Activated naive CD4-positive, alpha-beta T cell treated with anti-CD3 and anti-CD28 coated beads for 36 hours (primary cell): ENCODE measurements around the gene ADAR. TPM values are rescaled to one million over a fixed set of nuclear protein-coding genes. Genes with fewer than 3 reads are reported as not detected.
"Not testable (repeated sequence)": the region's sequence is repeated elsewhere in the genome, so short reads cannot be mapped to it uniquely, and the experiment has no call there.

Source experiments
- CTCF ChIA-PET: fragments of 350-600 bp; sonication (Branson Sonifier 250); formaldehyde crosslinking; loops from one replicate; lab custom pipeline; 2021; ENCODE audit warnings: antibody characterized with exemption; lab: Charles Lee
- DNase-seq: peaks from one replicate; pipeline ENCODE4 v3.0.0-alpha.2; 2020
- H3K27ac Mint-ChIP-seq: one replicate; pipeline ENCODE4 v1.8.0; 2021; ENCODE audit warnings: mild to moderate bottlenecking, mixed read lengths
- H3K27me3 Mint-ChIP-seq: one replicate; pipeline ENCODE4 v1.8.0; 2021; ENCODE audit warnings: low read depth, mixed read lengths
- H3K36me3 Mint-ChIP-seq: one replicate; pipeline ENCODE4 v1.8.0; 2021; ENCODE audit warnings: low read depth, mixed read lengths
- H3K4me1 Mint-ChIP-seq: one replicate; pipeline ENCODE4 v1.8.0; 2021; ENCODE audit warnings: low read depth, mixed read lengths
- H3K4me3 Mint-ChIP-seq: one replicate; pipeline ENCODE4 v1.8.0; 2021; ENCODE audit warnings: mild to moderate bottlenecking, moderate library complexity, mixed read lengths
- H3K9me3 Mint-ChIP-seq: one replicate; pipeline ENCODE4 v1.8.0; 2021; ENCODE audit warnings: mixed read lengths
- intact Hi-C: fragments of 100-400 bp; cut with micrococcal nuclease; formaldehyde crosslinking; loops from one replicate; pipeline ENCODE4 v1.15.1; 2023
- total RNA-seq, 2 experiments: library from RNA; stranded (reverse); gene quantifications; one replicate each; pipeline ENCODE4 v1.2.3, GENCODE V29; 2021

Gene ADAR
- total RNA-seq, result 100 to 1,000 TPM; 301 to 313 TPM

GRCh38 chr1:154607609-154608396, at the start of gene ADAR:
Gene ADAR (minus strand): TSS chr1:154608186. CDS start chr1:154608006, 180 bp downstream.
- DNase-seq, result peak; percentile 97
- Mint-ChIP-seq H3K4me3 (peak within 1 kb of the TSS; percentile 91), H3K27ac (peak within 1 kb of the TSS; percentile 96), H3K27me3 (no peaks in the 10 kb centered on the region), H3K4me1 (peaks cover 75% of the 10 kb centered on the region), H3K9me3 (no peaks in the 10 kb centered on the region), H3K36me3 (peaks cover 29% of the 10 kb centered on the region)
- intact Hi-C loops, result loop anchor here (1.0 to 5.0 kb wide), 6 partner anchors 141 to 529 kb away; partner anchors contain the start of genes ATP8B2 and SLC50A1
- CTCF ChIA-PET, result interaction anchor here (1.6 kb wide), 1 partner anchor 48 kb away, joined by 4 read pairs; no protein-coding TSS in a partner anchor

GRCh38 chr1:154657556-154657955, 49.6 kb upstream of the ADAR start:
- no peak for DNase-seq
- H3K27ac Mint-ChIP-seq, result no peak overlapping the region
- no peaks in the 10 kb centered on the region for H3K36me3 Mint-ChIP-seq
- H3K4me3 Mint-ChIP-seq, result no peak overlapping the region
- intact Hi-C loops, result no loop called here
- peaks cover 18% of the 10 kb centered on the region for H3K27me3 Mint-ChIP-seq
- CTCF ChIA-PET, result interaction anchor here (0.7 to 1.0 kb wide), 2 partner anchors 14 to 101 kb away, joined by 3 read pairs; no protein-coding TSS in a partner anchor
- H3K4me1 Mint-ChIP-seq, result no peaks in the 10 kb centered on the region
- no peaks in the 10 kb centered on the region for H3K9me3 Mint-ChIP-seq

GRCh38 chr1:154652893-154653292, 44.9 kb upstream of the ADAR start:
- Mint-ChIP-seq H3K36me3 (no peaks in the 10 kb centered on the region), H3K27ac (no peak overlapping the region)
- CTCF ChIA-PET, result interaction anchor here (0.6 kb wide), 1 partner anchor 9 kb away, joined by 3 read pairs; no protein-coding TSS in a partner anchor

GRCh38 chr1:154644724-154645123, 36.7 kb upstream of the ADAR start:
- H3K4me1 Mint-ChIP-seq, intact Hi-C loops, H3K36me3 Mint-ChIP-seq, CTCF ChIA-PET, DNase-seq, H3K9me3 Mint-ChIP-seq, H3K4me3 Mint-ChIP-seq, H3K27me3 Mint-ChIP-seq, H3K27ac Mint-ChIP-seq: not testable (repeated sequence)

More at GRCh38 chr1:154652893-154653292, 44.9 kb upstream of the ADAR start:
- H3K27me3 Mint-ChIP-seq, result peaks cover 7% of the 10 kb centered on the region
- intact Hi-C loops, result no loop called here
- DNase-seq, result no peak
- H3K9me3 Mint-ChIP-seq, result no peaks in the 10 kb centered on the region
- no peaks in the 10 kb centered on the region for H3K4me1 Mint-ChIP-seq
- no peak overlapping the region for H3K4me3 Mint-ChIP-seq

DNA sequence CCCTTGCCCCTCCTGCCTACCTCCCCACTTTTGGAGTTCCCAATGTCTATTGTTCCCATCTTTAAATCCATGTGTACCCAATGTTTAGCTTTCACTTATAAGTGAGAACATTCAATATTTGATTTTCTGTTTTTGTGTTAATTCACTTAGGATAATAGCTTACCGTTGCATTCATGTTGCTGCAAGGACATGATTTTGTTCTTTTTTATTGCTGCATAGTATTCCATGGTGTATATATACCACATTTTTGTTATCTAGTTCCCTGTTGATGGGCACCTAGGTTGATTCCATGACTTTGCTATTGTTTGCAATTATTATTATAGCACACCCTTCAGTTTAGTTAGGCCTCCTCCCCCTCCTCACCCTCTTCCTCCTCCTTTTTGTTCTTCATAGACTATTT, 33.5 kb upstream of the ADAR start:
- DNase-seq, result no peak
- H3K9me3 Mint-ChIP-seq, result peaks cover 6% of the 10 kb centered on the region
- peaks cover 5% of the 10 kb centered on the region for H3K27me3 Mint-ChIP-seq
- H3K36me3 Mint-ChIP-seq, result peaks cover 2% of the 10 kb centered on the region
- intact Hi-C loops, result no loop called here
- H3K4me1 Mint-ChIP-seq, result peaks cover 2% of the 10 kb centered on the region
- CTCF ChIA-PET, result no interaction called here
- H3K27ac Mint-ChIP-seq, result no peak overlapping the region
- H3K4me3 Mint-ChIP-seq, result no peak overlapping the region

DNA sequence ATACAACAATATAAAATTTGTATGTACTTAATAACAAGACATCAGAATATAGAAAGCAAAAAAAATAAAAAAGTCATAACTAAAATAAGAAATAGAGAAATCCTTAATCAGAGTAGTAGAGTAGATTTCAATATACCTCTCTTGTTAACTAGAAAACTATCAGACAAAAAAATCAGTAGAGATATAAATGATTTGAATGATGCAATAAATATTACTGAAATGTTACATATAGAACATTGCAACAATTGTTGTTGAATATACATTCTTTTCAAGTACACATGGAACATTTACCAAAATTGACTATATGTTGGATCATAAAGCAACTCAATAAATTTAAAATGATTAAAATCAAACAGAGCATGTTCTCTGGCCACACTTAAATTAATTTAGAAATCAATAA, 31.9 kb upstream of the ADAR start:
- Mint-ChIP-seq H3K4me1 (peaks cover 2% of the 10 kb centered on the region), H3K27me3 (peaks cover 15% of the 10 kb centered on the region), H3K36me3 (peaks cover 2% of the 10 kb centered on the region), H3K27ac (no peak overlapping the region), H3K9me3 (peaks cover 6% of the 10 kb centered on the region), H3K4me3 (no peak overlapping the region)
- DNase-seq, result no peak
- intact Hi-C loops, result no loop called here
- CTCF ChIA-PET, result interaction anchor here (1.4 kb wide), 1 partner anchor 80 kb away, joined by 6 read pairs; no protein-coding TSS in a partner anchor

GRCh38 chr1:154635171-154635570, 27.2 kb upstream of the ADAR start:
- H3K27me3 Mint-ChIP-seq, result peaks cover 15% of the 10 kb centered on the region
- CTCF ChIA-PET, result no interaction called here
- H3K36me3 Mint-ChIP-seq, result peaks cover 2% of the 10 kb centered on the region
- H3K4me3 Mint-ChIP-seq, result no peak overlapping the region
- no peaks in the 10 kb centered on the region for H3K4me1 Mint-ChIP-seq
- peaks cover 4% of the 10 kb centered on the region for H3K9me3 Mint-ChIP-seq
- no peak overlapping the region for H3K27ac Mint-ChIP-seq
- intact Hi-C loops, result no loop called here
- DNase-seq, result no peak

GRCh38 chr1:154629675-154630073, 21.7 kb upstream of the ADAR start:
- H3K27me3 Mint-ChIP-seq, result no peaks in the 10 kb centered on the region
- DNase-seq, result no peak
- CTCF ChIA-PET, result no interaction called here
- H3K27ac Mint-ChIP-seq, result no peak overlapping the region
- H3K36me3 Mint-ChIP-seq, result peaks cover 5% of the 10 kb centered on the region
- H3K4me3 Mint-ChIP-seq, result no peak overlapping the region
- H3K4me1 Mint-ChIP-seq, result peaks cover 23% of the 10 kb centered on the region
- peaks cover 11% of the 10 kb centered on the region for H3K9me3 Mint-ChIP-seq
- intact Hi-C loops, result no loop called here

GRCh38 chr1:154629061-154629674, 21.2 kb upstream of the ADAR start:
- intact Hi-C loops, result no loop called here
- H3K4me1 Mint-ChIP-seq, result peaks cover 27% of the 10 kb centered on the region
- no peak for DNase-seq
- H3K27ac Mint-ChIP-seq, result no peak overlapping the region
- no peaks in the 10 kb centered on the region for H3K27me3 Mint-ChIP-seq
- H3K36me3 Mint-ChIP-seq, result peaks cover 5% of the 10 kb centered on the region
- CTCF ChIA-PET, result interaction anchor here (0.5 to 1.1 kb wide), 2 partner anchors 22 to 456 kb away, joined by 3 to 5 read pairs; no protein-coding TSS in a partner anchor
- peaks cover 11% of the 10 kb centered on the region for H3K9me3 Mint-ChIP-seq
- no peak overlapping the region for H3K4me3 Mint-ChIP-seq

GRCh38 chr1:154628121-154628405, 20.1 kb upstream of the ADAR start:
- H3K27ac Mint-ChIP-seq, result peak overlapping the region; percentile 99
- CTCF ChIA-PET, result no interaction called here
- H3K27me3 Mint-ChIP-seq, result no peaks in the 10 kb centered on the region
- peaks cover 5% of the 10 kb centered on the region for H3K36me3 Mint-ChIP-seq
- intact Hi-C loops, result no loop called here
- peaks cover 36% of the 10 kb centered on the region for H3K4me1 Mint-ChIP-seq
- H3K4me3 Mint-ChIP-seq, result peak overlapping the region; percentile 98
- peaks cover 11% of the 10 kb centered on the region for H3K9me3 Mint-ChIP-seq
- DNase-seq, result no peak

DNA sequence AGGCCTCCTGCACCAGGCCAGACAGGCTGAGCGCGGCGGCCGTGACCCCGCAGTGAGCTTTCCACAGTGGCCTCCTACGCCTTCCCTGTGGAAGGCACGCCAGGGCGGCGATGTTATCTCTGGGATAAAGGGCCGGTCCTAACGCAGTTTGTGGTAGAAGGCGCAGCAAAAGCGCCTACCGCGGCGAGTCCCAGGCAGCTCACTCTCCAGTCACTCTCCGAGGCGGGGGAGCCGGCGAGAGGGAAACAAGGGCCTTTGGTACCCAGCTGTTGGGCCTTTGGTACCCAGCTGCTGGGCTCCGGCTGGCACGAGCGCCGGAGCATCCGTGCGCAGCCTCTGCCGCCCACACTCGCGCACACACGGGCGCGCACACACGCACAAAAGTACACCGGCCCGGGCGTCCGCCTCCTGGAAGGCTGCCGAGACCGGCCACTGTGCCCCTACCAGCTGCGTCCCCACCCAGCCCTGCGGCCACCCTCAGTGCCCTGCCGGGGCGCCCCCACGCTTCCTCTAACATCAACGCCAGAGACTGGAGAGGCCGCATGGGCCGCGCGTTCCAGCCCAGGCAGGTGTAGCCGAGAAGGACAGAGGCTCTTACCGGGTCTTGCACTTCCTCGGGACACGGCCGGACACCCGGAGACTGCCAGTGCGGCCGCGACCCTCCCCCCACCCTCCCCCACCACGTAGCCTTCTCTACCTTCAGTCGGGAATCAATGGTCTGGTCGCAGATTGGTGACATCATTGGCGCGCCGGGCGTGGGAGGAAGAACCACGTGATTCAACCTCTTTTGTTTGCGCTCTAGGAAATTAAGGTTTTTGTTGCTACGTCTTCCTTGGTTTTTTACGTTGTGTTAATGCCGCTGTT, 19.5 kb upstream of the ADAR start:
- H3K9me3 Mint-ChIP-seq, result peaks cover 11% of the 10 kb centered on the region
- peaks cover 41% of the 10 kb centered on the region for H3K4me1 Mint-ChIP-seq
- peaks cover 5% of the 10 kb centered on the region for H3K36me3 Mint-ChIP-seq
- peak; percentile 97 for DNase-seq
- H3K4me3 Mint-ChIP-seq, result peak overlapping the region; percentile 98
- CTCF ChIA-PET, result interaction anchor here (2.3 kb wide), 1 partner anchor 17 kb away, joined by 10 read pairs; no protein-coding TSS in a partner anchor
- intact Hi-C loops, result loop anchor here (1.0 kb wide), 2 partner anchors 18 to 68 kb away; no protein-coding TSS in a partner anchor
- peak overlapping the region; percentile 99 for H3K27ac Mint-ChIP-seq
- H3K27me3 Mint-ChIP-seq, result no peaks in the 10 kb centered on the region
